ENCODE results near the gene TRPM3. TPM values are rescaled to one million over a fixed set of nuclear protein-coding genes. Genes with fewer than 3 reads are reported as not detected.

The TRPM3 gene
- total and polyA plus RNA-seq, 4 donors, result 0.07 to 0.89 (median 0.67) TPM

DNA sequence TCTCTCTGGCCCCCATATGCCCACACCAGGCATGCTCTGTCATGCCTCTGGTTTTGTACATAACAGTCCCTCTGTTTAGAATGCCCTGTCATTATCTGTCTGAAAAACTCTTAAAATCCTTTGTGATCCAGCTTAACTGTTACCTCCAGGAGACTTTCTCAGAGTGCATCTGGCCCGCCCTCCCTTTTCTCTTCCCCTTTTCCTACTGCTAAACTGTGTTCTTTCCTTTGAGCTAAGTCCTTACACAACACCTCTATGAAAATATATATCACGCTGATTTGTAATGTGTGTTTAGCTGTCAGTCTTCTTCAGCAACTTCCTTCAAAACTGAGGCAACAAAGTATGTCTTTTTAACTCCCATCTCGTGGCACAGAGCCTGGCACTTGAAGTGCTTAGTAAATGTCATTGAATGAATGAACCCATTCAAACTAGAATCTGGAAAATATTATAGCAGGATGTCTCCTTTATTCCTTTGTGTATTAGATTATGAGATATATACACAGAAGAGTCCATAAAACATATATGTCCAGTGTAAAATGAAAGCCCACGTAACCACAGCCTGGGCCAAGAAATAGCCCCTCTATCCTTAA is 540.7 kb downstream of the TRPM3 start:
- Histone ChIP-seq H3K27me3 (ENCODE audit: control insufficient read depth in 4 of 4, insufficient read depth in 4 of 4, low read length in 3 of 4) (no peaks in the 10 kb centered on the region), H3K9me3 (ENCODE audit: control insufficient read depth in 4 of 4, low read length in 3 of 4) (no peaks in the 10 kb centered on the region), H3K9ac (ENCODE audit: low read depth in 1 of 2, low read length in 2 of 2) (no peak overlapping the region), H3K4me3 (ENCODE audit: low read depth in 1 of 3, low read length in 3 of 3) (no peak overlapping the region), H3K36me3 (ENCODE audit: control insufficient read depth in 4 of 4, insufficient read depth in 3 of 4, low read depth in 1 of 4, low read length in 3 of 4) (no peaks in the 10 kb centered on the region), H3K27ac (ENCODE audit: low read depth in 1 of 2, low read length in 2 of 2) (no peak overlapping the region), H3K4me1 (ENCODE audit: control insufficient read depth in 4 of 4, insufficient read depth in 4 of 4, low read length in 3 of 4) (no peaks in the 10 kb centered on the region)
- WGBS, result 70% methylated on average over 4 of the region's 4 CpGs
- no peak for TF ChIP-seq SP1 (IDR thresholded peaks at IDR 0.05)
- TF ChIP-seq YY1 (IDR thresholded peaks at IDR 0.05), result no peak
- no peak for TF ChIP-seq RAD21 (IDR thresholded peaks at IDR 0.05)
- TF ChIP-seq, protein P1, sequence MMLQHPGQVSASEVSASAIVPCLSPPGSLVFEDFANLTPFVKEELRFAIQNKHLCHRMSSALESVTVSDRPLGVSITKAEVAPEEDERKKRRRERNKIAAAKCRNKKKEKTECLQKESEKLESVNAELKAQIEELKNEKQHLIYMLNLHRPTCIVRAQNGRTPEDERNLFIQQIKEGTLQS (IDR thresholded peaks at IDR 0.05), result no peak
- TF ChIP-seq JUND (IDR thresholded peaks at IDR 0.05), result no peak
- TF ChIP-seq, protein P2, sequence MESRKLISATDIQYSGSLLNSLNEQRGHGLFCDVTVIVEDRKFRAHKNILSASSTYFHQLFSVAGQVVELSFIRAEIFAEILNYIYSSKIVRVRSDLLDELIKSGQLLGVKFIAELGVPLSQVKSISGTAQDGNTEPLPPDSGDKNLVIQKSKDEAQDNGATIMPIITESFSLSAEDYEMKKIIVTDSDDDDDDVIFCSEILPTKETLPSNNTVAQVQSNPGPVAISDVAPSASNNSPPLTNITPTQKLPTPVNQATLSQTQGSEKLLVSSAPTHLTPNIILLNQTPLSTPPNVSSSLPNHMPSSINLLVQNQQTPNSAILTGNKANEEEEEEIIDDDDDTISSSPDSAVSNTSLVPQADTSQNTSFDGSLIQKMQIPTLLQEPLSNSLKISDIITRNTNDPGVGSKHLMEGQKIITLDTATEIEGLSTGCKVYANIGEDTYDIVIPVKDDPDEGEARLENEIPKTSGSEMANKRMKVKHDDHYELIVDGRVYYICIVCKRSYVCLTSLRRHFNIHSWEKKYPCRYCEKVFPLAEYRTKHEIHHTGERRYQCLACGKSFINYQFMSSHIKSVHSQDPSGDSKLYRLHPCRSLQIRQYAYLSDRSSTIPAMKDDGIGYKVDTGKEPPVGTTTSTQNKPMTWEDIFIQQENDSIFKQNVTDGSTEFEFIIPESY (IDR thresholded peaks at IDR 0.05), result no peak
- TF ChIP-seq, protein P3, sequence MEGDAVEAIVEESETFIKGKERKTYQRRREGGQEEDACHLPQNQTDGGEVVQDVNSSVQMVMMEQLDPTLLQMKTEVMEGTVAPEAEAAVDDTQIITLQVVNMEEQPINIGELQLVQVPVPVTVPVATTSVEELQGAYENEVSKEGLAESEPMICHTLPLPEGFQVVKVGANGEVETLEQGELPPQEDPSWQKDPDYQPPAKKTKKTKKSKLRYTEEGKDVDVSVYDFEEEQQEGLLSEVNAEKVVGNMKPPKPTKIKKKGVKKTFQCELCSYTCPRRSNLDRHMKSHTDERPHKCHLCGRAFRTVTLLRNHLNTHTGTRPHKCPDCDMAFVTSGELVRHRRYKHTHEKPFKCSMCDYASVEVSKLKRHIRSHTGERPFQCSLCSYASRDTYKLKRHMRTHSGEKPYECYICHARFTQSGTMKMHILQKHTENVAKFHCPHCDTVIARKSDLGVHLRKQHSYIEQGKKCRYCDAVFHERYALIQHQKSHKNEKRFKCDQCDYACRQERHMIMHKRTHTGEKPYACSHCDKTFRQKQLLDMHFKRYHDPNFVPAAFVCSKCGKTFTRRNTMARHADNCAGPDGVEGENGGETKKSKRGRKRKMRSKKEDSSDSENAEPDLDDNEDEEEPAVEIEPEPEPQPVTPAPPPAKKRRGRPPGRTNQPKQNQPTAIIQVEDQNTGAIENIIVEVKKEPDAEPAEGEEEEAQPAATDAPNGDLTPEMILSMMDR (IDR thresholded peaks at IDR 0.05; ENCODE audit: low read depth, low read length, missing input control), result no peak
- TF ChIP-seq EGR1 (IDR thresholded peaks at IDR 0.05; ENCODE audit: low read depth in 2 of 2), result no peak
- no peak for TF ChIP-seq FOXA2 (IDR thresholded peaks at IDR 0.05)
- no peak for TF ChIP-seq FOXA1 (IDR thresholded peaks at IDR 0.05)
- TF ChIP-seq NR2F2 (IDR thresholded peaks at IDR 0.05), result no peak
- TF ChIP-seq RXRA (IDR thresholded peaks at IDR 0.05), result no peak
- TF ChIP-seq, protein P4, sequence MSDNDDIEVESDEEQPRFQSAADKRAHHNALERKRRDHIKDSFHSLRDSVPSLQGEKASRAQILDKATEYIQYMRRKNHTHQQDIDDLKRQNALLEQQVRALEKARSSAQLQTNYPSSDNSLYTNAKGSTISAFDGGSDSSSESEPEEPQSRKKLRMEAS (IDR thresholded peaks at IDR 0.05), result no peak
- DNase-seq (ENCODE audit: low spot score), result no peak

DNA sequence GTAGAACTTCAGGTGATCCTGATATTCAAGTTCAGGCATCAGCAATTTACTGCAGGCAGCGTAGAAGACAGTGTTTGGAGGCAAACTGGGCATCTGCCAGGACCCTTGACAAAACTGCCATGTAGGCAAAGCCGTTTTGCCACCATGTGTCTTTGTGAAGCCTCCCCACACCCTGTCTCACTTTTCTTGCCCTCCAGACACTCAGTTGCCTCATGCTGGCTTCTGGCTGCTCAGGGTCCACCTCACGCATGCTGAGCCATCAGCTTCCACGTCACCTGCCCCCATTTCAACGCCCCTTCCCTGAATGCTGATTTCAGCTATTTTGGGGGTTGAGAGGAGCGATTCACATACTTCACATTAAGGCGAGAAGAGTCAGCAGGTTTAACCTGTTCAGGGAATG is 541.7 kb downstream of the TRPM3 start:
- 84% methylated on average over 7 of the region's 7 CpGs for WGBS
- DNase-seq (ENCODE audit: low spot score), result no peak
- Histone ChIP-seq H3K27me3 (ENCODE audit: control insufficient read depth in 4 of 4, insufficient read depth in 4 of 4, low read length in 3 of 4) (no peaks in the 10 kb centered on the region), H3K36me3 (ENCODE audit: control insufficient read depth in 4 of 4, insufficient read depth in 3 of 4, low read depth in 1 of 4, low read length in 3 of 4) (no peaks in the 10 kb centered on the region), H3K4me3 (ENCODE audit: low read depth in 1 of 3, low read length in 3 of 3) (no peak overlapping the region), H3K4me1 (ENCODE audit: control insufficient read depth in 4 of 4, insufficient read depth in 4 of 4, low read length in 3 of 4) (no peaks in the 10 kb centered on the region), H3K9ac (ENCODE audit: low read depth in 1 of 2, low read length in 2 of 2) (no peak overlapping the region), H3K9me3 (ENCODE audit: control insufficient read depth in 4 of 4, low read length in 3 of 4) (no peaks in the 10 kb centered on the region), H3K27ac (ENCODE audit: low read depth in 1 of 2, low read length in 2 of 2) (no peak overlapping the region)
- TF ChIP-seq NR2F2 (IDR thresholded peaks at IDR 0.05), result no peak
- TF ChIP-seq JUND (IDR thresholded peaks at IDR 0.05), result no peak
- TF ChIP-seq, protein P2 (IDR thresholded peaks at IDR 0.05), result no peak
- TF ChIP-seq EGR1 (IDR thresholded peaks at IDR 0.05; ENCODE audit: low read depth in 2 of 2), result no peak
- no peak for TF ChIP-seq RXRA (IDR thresholded peaks at IDR 0.05)
- TF ChIP-seq, protein P1 (IDR thresholded peaks at IDR 0.05), result no peak
- no peak for TF ChIP-seq HNF4G (IDR thresholded peaks at IDR 0.05)
- TF ChIP-seq, protein P4 (IDR thresholded peaks at IDR 0.05), result no peak
- TF ChIP-seq SP1 (IDR thresholded peaks at IDR 0.05), result no peak
- no peak for TF ChIP-seq HNF4A (conservative IDR thresholded peaks at IDR 0.05)
- TF ChIP-seq YY1 (IDR thresholded peaks at IDR 0.05), result no peak
- TF ChIP-seq, protein P3 (IDR thresholded peaks at IDR 0.05; ENCODE audit: low read depth, low read length, missing input control), result no peak
- TF ChIP-seq FOXA1 (IDR thresholded peaks at IDR 0.05), result no peak
- TF ChIP-seq GABPA (IDR thresholded peaks at IDR 0.05 in 1 of 2, conservative IDR thresholded peaks at IDR 0.05 in 1 of 2), result no peak
- TF ChIP-seq RAD21 (IDR thresholded peaks at IDR 0.05), result no peak
- TF ChIP-seq, protein P5, sequence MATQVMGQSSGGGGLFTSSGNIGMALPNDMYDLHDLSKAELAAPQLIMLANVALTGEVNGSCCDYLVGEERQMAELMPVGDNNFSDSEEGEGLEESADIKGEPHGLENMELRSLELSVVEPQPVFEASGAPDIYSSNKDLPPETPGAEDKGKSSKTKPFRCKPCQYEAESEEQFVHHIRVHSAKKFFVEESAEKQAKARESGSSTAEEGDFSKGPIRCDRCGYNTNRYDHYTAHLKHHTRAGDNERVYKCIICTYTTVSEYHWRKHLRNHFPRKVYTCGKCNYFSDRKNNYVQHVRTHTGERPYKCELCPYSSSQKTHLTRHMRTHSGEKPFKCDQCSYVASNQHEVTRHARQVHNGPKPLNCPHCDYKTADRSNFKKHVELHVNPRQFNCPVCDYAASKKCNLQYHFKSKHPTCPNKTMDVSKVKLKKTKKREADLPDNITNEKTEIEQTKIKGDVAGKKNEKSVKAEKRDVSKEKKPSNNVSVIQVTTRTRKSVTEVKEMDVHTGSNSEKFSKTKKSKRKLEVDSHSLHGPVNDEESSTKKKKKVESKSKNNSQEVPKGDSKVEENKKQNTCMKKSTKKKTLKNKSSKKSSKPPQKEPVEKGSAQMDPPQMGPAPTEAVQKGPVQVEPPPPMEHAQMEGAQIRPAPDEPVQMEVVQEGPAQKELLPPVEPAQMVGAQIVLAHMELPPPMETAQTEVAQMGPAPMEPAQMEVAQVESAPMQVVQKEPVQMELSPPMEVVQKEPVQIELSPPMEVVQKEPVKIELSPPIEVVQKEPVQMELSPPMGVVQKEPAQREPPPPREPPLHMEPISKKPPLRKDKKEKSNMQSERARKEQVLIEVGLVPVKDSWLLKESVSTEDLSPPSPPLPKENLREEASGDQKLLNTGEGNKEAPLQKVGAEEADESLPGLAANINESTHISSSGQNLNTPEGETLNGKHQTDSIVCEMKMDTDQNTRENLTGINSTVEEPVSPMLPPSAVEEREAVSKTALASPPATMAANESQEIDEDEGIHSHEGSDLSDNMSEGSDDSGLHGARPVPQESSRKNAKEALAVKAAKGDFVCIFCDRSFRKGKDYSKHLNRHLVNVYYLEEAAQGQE (IDR thresholded peaks at IDR 0.05), result no peak

Measured in liver (tissue), 9 donors.